ENCODE results near the gene NKX1-2.
"Not testable (repeated sequence)": the region's sequence is repeated elsewhere in the genome, so short reads cannot be mapped to it uniquely, and the experiment has no call there.

NKX1-2 gene

GRCh38 chr10:124451276-124451675 lies 1.4 kb upstream of the NKX1-2 start:
- no peak for DNase-seq (ENCODE audit: low read depth)

GRCh38 chr10:124450783-124451057 lies 885 bp upstream of the NKX1-2 start:
- no peak for DNase-seq (ENCODE audit: low read depth)

- no peak for DNase-seq (ENCODE audit: low read depth)
Observed at GRCh38 chr10:124449170-124450011, 444 bp downstream of the NKX1-2 start.

- DNase-seq (ENCODE audit: low read depth), result no peak
Observed at GRCh38 chr10:124448696-124449169, 1.1 kb downstream of the NKX1-2 start.

GRCh38 chr10:124447751-124448466 lies 1.9 kb downstream of the NKX1-2 start:
- no peak for DNase-seq (ENCODE audit: low read depth)

GRCh38 chr10:124446830-124447750 lies 2.7 kb downstream of the NKX1-2 start:
- no peak for DNase-seq (ENCODE audit: low read depth)

GRCh38 chr10:124441694-124442093 lies 8.1 kb downstream of the NKX1-2 start:
- DNase-seq (ENCODE audit: low read depth), result not testable (repeated sequence)

GRCh38 chr10:124436191-124436638 lies 13.6 kb downstream of the NKX1-2 start:
- DNase-seq (ENCODE audit: low read depth), result no peak

GRCh38 chr10:124435683-124436082 lies 14.2 kb downstream of the NKX1-2 start:
- not testable (repeated sequence) for DNase-seq (ENCODE audit: low read depth)

GRCh38 chr10:124433461-124433860 lies 16.4 kb downstream of the NKX1-2 start:
- DNase-seq (ENCODE audit: low read depth), result no peak

- DNase-seq (ENCODE audit: low read depth), result no peak
Observed at GRCh38 chr10:124430077-124430476, 19.8 kb downstream of the NKX1-2 start.

- no peak for DNase-seq (ENCODE audit: low read depth)
Observed at GRCh38 chr10:124429576-124429975, 20.3 kb downstream of the NKX1-2 start.

- DNase-seq (ENCODE audit: low read depth), result no peak
Observed at GRCh38 chr10:124428207-124428777, 21.5 kb downstream of the NKX1-2 start.

GRCh38 chr10:124425227-124425962 lies 24.4 kb downstream of the NKX1-2 start:
- DNase-seq (ENCODE audit: low read depth), result no peak

GRCh38 chr10:124423813-124424212 lies 26.0 kb downstream of the NKX1-2 start:
- DNase-seq (ENCODE audit: low read depth), result no peak

- DNase-seq (ENCODE audit: low read depth), result no peak
Observed at GRCh38 chr10:124422742-124423141, 27.1 kb downstream of the NKX1-2 start.

- no peak for DNase-seq (ENCODE audit: low read depth)
Observed at GRCh38 chr10:124420254-124420653, 29.6 kb downstream of the NKX1-2 start.

- no peak for DNase-seq (ENCODE audit: low read depth)
Observed at GRCh38 chr10:124419635-124420034, 30.2 kb downstream of the NKX1-2 start.

- DNase-seq (ENCODE audit: low read depth), result peak; percentile 95
Observed at GRCh38 chr10:124418726-124419501, 30.9 kb downstream of the NKX1-2 start, which contains the start of gene OAT. Gene OAT (minus strand): TSS chr10:124418923. CDS start chr10:124412171, 6,752 bp downstream.
